ENCODE results near the gene VSTM1.
"Not testable (repeated sequence)": the region's sequence is repeated elsewhere in the genome, so short reads cannot be mapped to it uniquely, and the experiment has no call there.

The VSTM1 gene

DNA sequence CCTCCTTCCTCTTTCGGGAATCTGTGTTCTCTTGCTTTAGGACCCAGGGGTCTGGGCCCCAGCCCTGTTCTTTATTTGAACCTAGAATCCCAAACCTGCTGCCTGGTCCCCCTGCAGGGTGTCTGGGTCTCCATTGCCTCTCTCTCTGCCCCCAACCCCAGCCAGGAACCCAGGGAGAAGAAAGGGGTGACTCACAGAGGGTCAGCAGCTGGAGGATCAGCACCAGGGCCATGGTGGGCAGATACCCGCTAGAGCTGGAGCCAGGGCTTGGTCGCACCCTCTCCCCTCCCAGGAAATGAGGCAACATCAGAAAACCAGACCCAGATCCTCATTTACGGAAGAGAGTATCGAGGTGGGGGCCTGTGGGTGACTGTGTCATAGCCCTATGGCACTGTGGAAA, 36.9 kb upstream of the VSTM1 start, which contains the start of gene OSCAR:
Gene OSCAR (minus strand): TSS at position 243 of the 400 bp plus-strand sequence. CDS start 11 bp downstream, at position 232.
- no CpG with 5 or more reads among the region's 5 CpGs for WGBS (ENCODE audit: extremely low coverage, insufficient coverage, insufficient read length)
- no peak within 1 kb of the TSS for H4K12ac ChIP-seq (ENCODE audit: low read depth, low read length)
- peaks cover 5% of the 10 kb centered on the region for H3K79me2 ChIP-seq (ENCODE audit: control insufficient read depth, insufficient read depth, low read length, poor library complexity)
- peaks cover 7% of the 10 kb centered on the region for H3K79me1 ChIP-seq (ENCODE audit: low read length)
- H2BK120ac ChIP-seq (ENCODE audit: insufficient read depth, low read length, poor library complexity), result no peak within 1 kb of the TSS
- no peaks in the 10 kb centered on the region for H3K9me3 ChIP-seq (ENCODE audit: insufficient read depth, low read depth, low read length)
- H2BK12ac ChIP-seq (ENCODE audit: low read length), result no peak within 1 kb of the TSS
- no peak within 1 kb of the TSS for H3K23ac ChIP-seq (ENCODE audit: low read length)
- H3K9ac ChIP-seq (ENCODE audit: low read length), result peak within 1 kb of the TSS; percentile 21
- no peak within 1 kb of the TSS for H2AK5ac ChIP-seq (ENCODE audit: low read length)
- H3K4me2 ChIP-seq (ENCODE audit: low read length), result no peak within 1 kb of the TSS
- H3K27me3 ChIP-seq (ENCODE audit: insufficient read depth, low read length), result peaks cover 3% of the 10 kb centered on the region
- no peak within 1 kb of the TSS for H4K91ac ChIP-seq (ENCODE audit: low read depth, low read length)
- H3K18ac ChIP-seq (ENCODE audit: low read length), result no peak within 1 kb of the TSS
- H3K14ac ChIP-seq (ENCODE audit: low read length), result no peak within 1 kb of the TSS
- no peak within 1 kb of the TSS for H3K27ac ChIP-seq (ENCODE audit: low read depth, low read length)
- H4K8ac ChIP-seq (ENCODE audit: low read depth, low read length), result no peak within 1 kb of the TSS
- H3K4me3 ChIP-seq (ENCODE audit: low read depth, low read length), result no peak within 1 kb of the TSS
- no peak within 1 kb of the TSS for H3K4ac ChIP-seq (ENCODE audit: low read depth, low read length)
- peaks cover 3 to 12% of the 10 kb centered on the region in 2 experiments for H3K4me1 ChIP-seq (ENCODE audit: control insufficient read depth in 1 of 2, insufficient read depth in 2 of 2, low read length in 2 of 2)
- H2AFZ ChIP-seq (ENCODE audit: insufficient read depth, low read length, poor library complexity), result no peak within 1 kb of the TSS
- DNase-seq, result peak in 1 of 2 donors; percentile 25
- H3K36me3 ChIP-seq (ENCODE audit: control insufficient read depth in 1 of 2, insufficient read depth in 2 of 2, low read length in 2 of 2), result peaks cover 3 to 4% of the 10 kb centered on the region in 2 experiments
- H2BK5ac ChIP-seq (ENCODE audit: low read depth, low read length, poor library complexity), result no peak within 1 kb of the TSS

DNA sequence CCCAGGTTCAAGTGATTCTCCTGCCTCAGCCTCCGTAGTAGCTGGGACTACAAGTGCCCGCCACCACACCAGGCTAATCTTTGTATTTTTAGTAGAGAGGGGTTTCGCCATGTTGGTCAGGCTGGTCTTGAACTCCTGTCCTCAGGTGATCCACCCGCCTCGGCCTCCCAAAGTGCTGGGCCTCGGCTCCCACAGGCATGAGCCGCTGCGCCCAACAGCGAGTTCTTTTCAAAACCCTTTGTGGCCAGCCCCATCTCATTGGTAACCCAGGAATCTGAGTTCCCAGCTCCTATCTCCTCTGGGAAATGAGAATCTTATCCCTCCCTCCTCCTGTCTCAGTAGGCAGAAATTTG, 36.2 kb upstream of the VSTM1 start:
- H3K79me2 ChIP-seq (ENCODE audit: control insufficient read depth, insufficient read depth, low read length, poor library complexity); H4K12ac ChIP-seq (ENCODE audit: low read depth, low read length); H3K18ac ChIP-seq (ENCODE audit: low read length); H3K79me1 ChIP-seq (ENCODE audit: low read length); H3K27me3 ChIP-seq (ENCODE audit: insufficient read depth, low read length); H2BK12ac ChIP-seq (ENCODE audit: low read length); H3K4me3 ChIP-seq (ENCODE audit: low read depth, low read length); H3K9ac ChIP-seq (ENCODE audit: low read length); H3K36me3 ChIP-seq (ENCODE audit: control insufficient read depth in 1 of 2, insufficient read depth in 2 of 2, low read length in 2 of 2); H2BK120ac ChIP-seq (ENCODE audit: insufficient read depth, low read length, poor library complexity); H2AFZ ChIP-seq (ENCODE audit: insufficient read depth, low read length, poor library complexity); H3K4me2 ChIP-seq (ENCODE audit: low read length); H4K8ac ChIP-seq (ENCODE audit: low read depth, low read length); DNase-seq; H3K23ac ChIP-seq (ENCODE audit: low read length); H3K4ac ChIP-seq (ENCODE audit: low read depth, low read length); H3K27ac ChIP-seq (ENCODE audit: low read depth, low read length); H2BK5ac ChIP-seq (ENCODE audit: low read depth, low read length, poor library complexity); H2AK5ac ChIP-seq (ENCODE audit: low read length); H4K91ac ChIP-seq (ENCODE audit: low read depth, low read length); H3K14ac ChIP-seq (ENCODE audit: low read length); H3K9me3 ChIP-seq (ENCODE audit: insufficient read depth, low read depth, low read length): not testable (repeated sequence)
- no CpG with 5 or more reads among the region's 9 CpGs for WGBS (ENCODE audit: extremely low coverage, insufficient coverage, insufficient read length)
- peaks cover 3 to 13% of the 10 kb centered on the region in 2 experiments for H3K4me1 ChIP-seq (ENCODE audit: control insufficient read depth in 1 of 2, insufficient read depth in 2 of 2, low read length in 2 of 2)

DNA sequence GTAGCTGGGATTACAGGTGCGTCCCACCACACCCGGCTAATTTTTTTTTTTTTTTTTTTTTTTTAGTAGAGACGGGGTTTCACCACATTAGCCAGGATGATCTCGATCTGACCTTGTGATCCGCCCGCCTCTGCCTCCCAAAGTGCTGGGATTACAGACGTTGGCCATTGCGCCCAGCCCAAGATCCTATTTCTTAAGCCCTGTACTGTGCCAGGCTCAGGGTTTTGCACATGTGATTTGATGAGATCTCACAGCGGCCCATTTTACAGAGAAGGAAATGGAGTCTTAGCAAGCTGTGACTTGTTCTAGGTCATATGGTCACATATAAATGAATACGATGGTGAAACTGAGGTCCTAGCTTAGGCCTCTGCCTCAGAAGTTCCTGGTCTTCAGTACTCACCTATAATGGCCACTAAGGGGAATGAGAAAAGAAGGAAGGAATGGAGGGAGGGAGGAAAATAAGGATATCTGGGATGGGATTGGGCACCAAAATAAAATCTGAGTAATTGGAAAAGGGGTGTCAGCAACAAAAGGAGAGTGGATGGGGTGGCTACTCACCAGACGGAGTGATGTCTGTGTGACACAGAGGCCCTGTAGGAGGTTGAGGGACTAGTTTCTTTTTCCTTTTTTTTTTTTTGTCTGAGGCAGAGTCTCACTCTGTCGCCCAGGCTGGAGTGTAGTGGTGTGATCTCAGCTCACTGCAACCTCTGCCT, 35.6 kb upstream of the VSTM1 start:
- no peak overlapping the region for H3K27ac ChIP-seq (ENCODE audit: low read depth, low read length)
- no peak overlapping the region for H4K12ac ChIP-seq (ENCODE audit: low read depth, low read length)
- H3K23ac ChIP-seq (ENCODE audit: low read length), result no peak overlapping the region
- no peak overlapping the region for H3K18ac ChIP-seq (ENCODE audit: low read length)
- no peak overlapping the region for H2BK12ac ChIP-seq (ENCODE audit: low read length)
- H3K4me2 ChIP-seq (ENCODE audit: low read length), result no peak overlapping the region
- peaks cover 7% of the 10 kb centered on the region for H3K79me1 ChIP-seq (ENCODE audit: low read length)
- no peak for DNase-seq
- no peak overlapping the region for H2BK5ac ChIP-seq (ENCODE audit: low read depth, low read length, poor library complexity)
- no peak overlapping the region for H3K9ac ChIP-seq (ENCODE audit: low read length)
- H3K14ac ChIP-seq (ENCODE audit: low read length), result no peak overlapping the region
- H4K8ac ChIP-seq (ENCODE audit: low read depth, low read length), result no peak overlapping the region
- H2AK5ac ChIP-seq (ENCODE audit: low read length), result no peak overlapping the region
- no peak overlapping the region for H2AFZ ChIP-seq (ENCODE audit: insufficient read depth, low read length, poor library complexity)
- H3K79me2 ChIP-seq (ENCODE audit: control insufficient read depth, insufficient read depth, low read length, poor library complexity), result peaks cover 5% of the 10 kb centered on the region
- peaks cover 7% of the 10 kb centered on the region for H3K9me3 ChIP-seq (ENCODE audit: insufficient read depth, low read depth, low read length)
- H2BK120ac ChIP-seq (ENCODE audit: insufficient read depth, low read length, poor library complexity), result no peak overlapping the region
- peaks cover 5% of the 10 kb centered on the region for H3K27me3 ChIP-seq (ENCODE audit: insufficient read depth, low read length)
- no CpG with 5 or more reads among the region's 12 CpGs for WGBS (ENCODE audit: extremely low coverage, insufficient coverage, insufficient read length)
- no peak overlapping the region for H3K4me3 ChIP-seq (ENCODE audit: low read depth, low read length)
- no peak overlapping the region for H4K91ac ChIP-seq (ENCODE audit: low read depth, low read length)
- H3K36me3 ChIP-seq (ENCODE audit: control insufficient read depth in 1 of 2, insufficient read depth in 2 of 2, low read length in 2 of 2), result no peaks in the 10 kb centered on the region
- peaks cover 3 to 13% of the 10 kb centered on the region in 2 experiments for H3K4me1 ChIP-seq (ENCODE audit: control insufficient read depth in 1 of 2, insufficient read depth in 2 of 2, low read length in 2 of 2)
- H3K4ac ChIP-seq (ENCODE audit: low read depth, low read length), result no peak overlapping the region

DNA sequence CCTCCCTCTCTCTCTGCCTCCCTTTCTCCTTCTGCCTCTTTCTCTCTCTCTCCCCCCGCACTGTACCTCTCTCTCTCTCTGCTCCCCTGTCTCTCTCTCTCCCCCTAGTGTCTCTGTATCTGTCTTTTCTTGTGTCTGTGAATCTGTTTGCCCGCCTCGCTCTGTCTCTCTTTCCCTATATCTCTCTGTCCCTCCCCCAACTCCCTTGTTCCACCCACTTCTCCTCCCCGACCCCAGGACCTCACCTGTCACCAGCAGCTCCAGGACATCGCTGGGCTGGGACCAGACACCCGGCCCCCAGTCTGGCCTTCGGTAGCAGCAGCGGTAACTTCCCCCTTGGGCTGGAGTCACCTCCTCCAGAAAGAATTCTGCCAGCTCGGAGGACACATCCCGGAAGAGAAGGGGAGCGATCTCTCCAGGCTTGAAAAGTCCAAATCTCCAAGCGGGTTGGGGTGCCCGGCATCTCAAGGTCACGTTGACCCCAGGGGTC, 33.0 kb upstream of the VSTM1 start:
- no peak overlapping the region for H3K4ac ChIP-seq (ENCODE audit: low read depth, low read length)
- H3K23ac ChIP-seq (ENCODE audit: low read length), result no peak overlapping the region
- no peak overlapping the region for H2AFZ ChIP-seq (ENCODE audit: insufficient read depth, low read length, poor library complexity)
- peaks cover 7% of the 10 kb centered on the region for H3K9me3 ChIP-seq (ENCODE audit: insufficient read depth, low read depth, low read length)
- H2BK12ac ChIP-seq (ENCODE audit: low read length), result no peak overlapping the region
- DNase-seq, result no peak
- no peak overlapping the region for H3K9ac ChIP-seq (ENCODE audit: low read length)
- H2BK5ac ChIP-seq (ENCODE audit: low read depth, low read length, poor library complexity), result no peak overlapping the region
- no CpG with 5 or more reads among the region's 14 CpGs for WGBS (ENCODE audit: extremely low coverage, insufficient coverage, insufficient read length)
- H3K4me3 ChIP-seq (ENCODE audit: low read depth, low read length), result no peak overlapping the region
- H4K12ac ChIP-seq (ENCODE audit: low read depth, low read length), result no peak overlapping the region
- peak overlapping the region; percentile 20 for H3K4me2 ChIP-seq (ENCODE audit: low read length)
- no peak overlapping the region for H2BK120ac ChIP-seq (ENCODE audit: insufficient read depth, low read length, poor library complexity)
- H3K79me2 ChIP-seq (ENCODE audit: control insufficient read depth, insufficient read depth, low read length, poor library complexity), result no peaks in the 10 kb centered on the region
- H3K14ac ChIP-seq (ENCODE audit: low read length), result no peak overlapping the region
- H3K36me3 ChIP-seq (ENCODE audit: control insufficient read depth in 1 of 2, insufficient read depth in 2 of 2, low read length in 2 of 2), result no peaks in the 10 kb centered on the region
- no peak overlapping the region for H4K91ac ChIP-seq (ENCODE audit: low read depth, low read length)
- no peak overlapping the region for H3K27ac ChIP-seq (ENCODE audit: low read depth, low read length)
- H3K27me3 ChIP-seq (ENCODE audit: insufficient read depth, low read length), result peaks cover 5% of the 10 kb centered on the region
- no peak overlapping the region for H2AK5ac ChIP-seq (ENCODE audit: low read length)
- no peak overlapping the region for H3K18ac ChIP-seq (ENCODE audit: low read length)
- H4K8ac ChIP-seq (ENCODE audit: low read depth, low read length), result peak overlapping the region; percentile 8
- peaks cover 3 to 6% of the 10 kb centered on the region in 2 experiments for H3K4me1 ChIP-seq (ENCODE audit: control insufficient read depth in 1 of 2, insufficient read depth in 2 of 2, low read length in 2 of 2)
- H3K79me1 ChIP-seq (ENCODE audit: low read length), result no peaks in the 10 kb centered on the region
